Testis (tissue), 3 donors: ENCODE results near the gene TREH. TPM values are rescaled to one million over a fixed set of nuclear protein-coding genes. Genes with fewer than 3 reads are reported as not detected.

Experiments
- DNase-seq: peaks from one replicate; pipeline ENCODE4 v3.0.0-alpha.2; 2019
- H3K27ac ChIP-seq, 2 donors: fragments of 200-600 bp; sonication (generic); one replicate each; pipeline ENCODE4 v1.5.1; 2019
- H3K27me3 ChIP-seq: fragments of 200-600 bp; sonication (generic); one replicate; pipeline ENCODE4 v1.5.1; 2019
- H3K36me3 ChIP-seq: fragments of 200-600 bp; sonication (generic); one replicate; pipeline ENCODE4 v1.5.1; 2017; ENCODE audit warnings: low read depth; ENCODE audit errors: missing control alignments
- H3K4me1 ChIP-seq: fragments of 200-600 bp; sonication (generic); one replicate; pipeline ENCODE4 v1.5.1; 2019
- H3K4me3 ChIP-seq, 2 donors: fragments of 200-600 bp; sonication (generic); one replicate each; pipeline ENCODE4 v1.5.1; 2017 to 2019
- H3K9me3 ChIP-seq: fragments of 200-600 bp; sonication (generic); one replicate; pipeline ENCODE4 v1.5.1; 2017
- CTCF ChIP-seq, 3 experiments: fragments of 450-650 bp in 2 of 3; fragments of 200-600 bp in 1 of 3; sonication (generic) in 1 of 3; IDR thresholded peaks; one replicate each; pipeline ENCODE4 v1.5.1; 2016 to 2019; ENCODE audit warnings: antibody characterized with exemption in 3 of 3, mild to moderate bottlenecking in 2 of 3, moderate library complexity in 1 of 3
- POLR2A ChIP-seq: fragments of 450-650 bp; IDR thresholded peaks from one replicate; pipeline ENCODE4 v1.6.1; 2017; ENCODE audit warnings: antibody characterized with exemption, mild to moderate bottlenecking, moderate library complexity
- WGBS, 2 donors: methylation state at CpG; one replicate each; pipeline ENCODE4 v1.1.5; 2018; 5-methylcytosine and 5-hydroxymethylcytosine counted together
- intact Hi-C: fragments of 100-400 bp; cut with DNase I; formaldehyde crosslinking; loops from one replicate; pipeline ENCODE4 v1.15.1; 2023; ENCODE audit warnings: low total_unique reads
- polyA plus RNA-seq: library from polyadenylated mRNA; stranded (reverse); fragments of 350-450 nt; fragmentation: Illumina TruSeq; extraction: RNeasy Lipid Tissue Mini Kit (QIAGEN cat#74804); gene quantifications from one replicate; pipeline ENCODE4 v1.2.3, GENCODE V29; 2014; ENCODE audit warnings: low read depth, low replicate concordance; ENCODE audit not compliant: insufficient read depth
- total RNA-seq, 2 donors: library from RNA; depleted of rRNA; stranded (reverse); fragments of >200 nt; gene quantifications; one replicate each; pipeline ENCODE4 v1.2.3, GENCODE V29; 2016

The TREH gene
- total and polyA plus RNA-seq, 3 donors from 2014 or later: 0.62 to 4.0 (median 1.7) TPM

GRCh38 chr11:118699506-118700220 lies 20.2 kb upstream of the TREH start:
- no peaks in the 10 kb centered on the region for H3K4me1 ChIP-seq
- H3K9me3 ChIP-seq: no peaks in the 10 kb centered on the region
- H3K27me3 ChIP-seq: no peaks in the 10 kb centered on the region
- H3K27ac ChIP-seq: no peak overlapping the region
- no peaks in the 10 kb centered on the region for H3K36me3 ChIP-seq
- intact Hi-C loops: loop anchor here (10.0 kb wide), 2 partner anchors 95 to 205 kb away; partner anchors contain the start of gene DDX6
- TF ChIP-seq POLR2A (no peak), CTCF (IDR thresholded peaks at IDR 0.05) (no peak)
- WGBS, 2 donors: 87 to 97% methylated on average over 7 of the region's 7 CpGs
- H3K4me3 ChIP-seq: no peak overlapping the region
- DNase-seq: no peak

- no peaks in the 10 kb centered on the region for H3K4me1 ChIP-seq
- DNase-seq: no peak
- TF ChIP-seq CTCF (IDR thresholded peaks at IDR 0.05): no peak
- no peak for TF ChIP-seq POLR2A
- H3K27ac ChIP-seq: no peak overlapping the region
- 65 to 73% methylated on average over 5 to 8 of the region's 8 CpGs for WGBS, 2 donors
- no peak overlapping the region for H3K4me3 ChIP-seq
- H3K27me3 ChIP-seq: no peaks in the 10 kb centered on the region
- no peaks in the 10 kb centered on the region for H3K36me3 ChIP-seq
- intact Hi-C loops: loop anchor here (10.0 kb wide), 2 partner anchors 97 to 207 kb away; partner anchors contain the start of gene DDX6
- H3K9me3 ChIP-seq: no peaks in the 10 kb centered on the region
Observed at GRCh38 chr11:118697346-118697745, 17.9 kb upstream of the TREH start.

GRCh38 chr11:118696673-118697226 lies 17.3 kb upstream of the TREH start:
- no peak for DNase-seq
- Histone ChIP-seq H3K27ac (no peak overlapping the region), H3K4me1 (no peaks in the 10 kb centered on the region), H3K36me3 (no peaks in the 10 kb centered on the region), H3K4me3 (no peak overlapping the region), H3K27me3 (no peaks in the 10 kb centered on the region), H3K9me3 (no peaks in the 10 kb centered on the region)
- 92% methylated on average over 5 to 7 of the region's 7 CpGs for WGBS, 2 donors
- TF ChIP-seq CTCF (IDR thresholded peaks at IDR 0.05): no peak
- no peak for TF ChIP-seq POLR2A
- intact Hi-C loops: loop anchor here (10.0 kb wide), 2 partner anchors 98 to 208 kb away; partner anchors contain the start of gene DDX6

GRCh38 chr11:118694771-118695170 lies 15.3 kb upstream of the TREH start:
- Histone ChIP-seq H3K4me3 (no peak overlapping the region), H3K27ac (no peak overlapping the region), H3K4me1 (peaks cover 5% of the 10 kb centered on the region), H3K27me3 (no peaks in the 10 kb centered on the region), H3K9me3 (no peaks in the 10 kb centered on the region), H3K36me3 (no peaks in the 10 kb centered on the region)
- TF ChIP-seq CTCF (IDR thresholded peaks at IDR 0.05): no peak
- no peak for TF ChIP-seq POLR2A
- DNase-seq: no peak
- 91 to 92% methylated on average over 5 to 11 of the region's 11 CpGs for WGBS, 2 donors
- intact Hi-C loops: loop anchor here (10.0 kb wide), 2 partner anchors 100 to 210 kb away; partner anchors contain the start of gene DDX6
